Keratinocyte (primary cell): Measurements from ENCODE around the gene TMEM181. TPM values are rescaled to one million over a fixed set of nuclear protein-coding genes. Genes with fewer than 3 reads are reported as not detected.

ENCODE experiments used
- DNase-seq: peaks from one replicate; pipeline ENCODE4 v3.0.0-alpha.2; 2011; ENCODE audit warnings: low read depth, missing footprints, low spot score
- FAIRE-seq: peaks from 2 replicates; lab custom pipeline; 2011; peaks lifted over from hg19 to GRCh38; lab: Jason Lieb, UNC
- H2AFZ ChIP-seq: 2 replicates; pipeline ENCODE4 v1.6.0; 2012; ENCODE audit warnings: low read length, control low read depth, inconsistent platforms; ENCODE audit not compliant: control insufficient read depth
- H3K27ac ChIP-seq: 2 replicates; pipeline ENCODE4 v1.5.1; 2011; ENCODE audit warnings: low read length; ENCODE audit not compliant: control insufficient read depth, insufficient read depth
- H3K27me3 ChIP-seq: 3 replicates; pipeline ENCODE4 v1.6.0; 2011; ENCODE audit warnings: low read length; ENCODE audit not compliant: control insufficient read depth, insufficient read depth; ENCODE audit errors: extremely low read depth
- H3K36me3 ChIP-seq, 2 experiments: 2 replicates in 1 of 2; 3 replicates in 1 of 2; pipeline ENCODE4 v1.5.1; 2011; ENCODE audit warnings: low read length in 2 of 2, mild to moderate bottlenecking in 1 of 2; ENCODE audit not compliant: control insufficient read depth in 2 of 2, insufficient read depth in 2 of 2; ENCODE audit errors: extremely low read depth in 1 of 2
- H3K4me1 ChIP-seq: 3 replicates; pipeline ENCODE4 v1.5.1; 2011; ENCODE audit warnings: low read length; ENCODE audit not compliant: control insufficient read depth, insufficient read depth; ENCODE audit errors: extremely low read depth
- H3K4me2 ChIP-seq: 3 replicates; pipeline ENCODE4 v1.6.0; 2011; ENCODE audit warnings: low read depth, low read length; ENCODE audit not compliant: control insufficient read depth, insufficient read depth; ENCODE audit errors: extremely low read depth
- H3K4me3 ChIP-seq, 3 experiments: fragments of 200-600 bp in 1 of 3; sonication (generic) in 1 of 3; 2 replicates in 2 of 3; 3 replicates in 1 of 3; pipeline ENCODE4 v1.5.1; 2011 to 2016; ENCODE audit warnings: low read length in 3 of 3, mild to moderate bottlenecking in 3 of 3, control low read depth in 2 of 3, inconsistent platforms in 1 of 3, low read depth in 1 of 3, mixed read lengths in 1 of 3, mixed run types in 1 of 3, moderate library complexity in 1 of 3; ENCODE audit not compliant: control insufficient read depth in 2 of 3, insufficient read depth in 2 of 3; ENCODE audit errors: extremely low read depth in 1 of 3
- H3K79me2 ChIP-seq: 2 replicates; pipeline ENCODE4 v1.6.0; 2012; ENCODE audit warnings: low read length; ENCODE audit not compliant: control insufficient read depth, insufficient read depth
- H3K9ac ChIP-seq: 3 replicates; pipeline ENCODE4 v1.6.0; 2011; ENCODE audit warnings: low read length; ENCODE audit not compliant: control insufficient read depth, insufficient read depth; ENCODE audit errors: extremely low read depth
- H3K9me1 ChIP-seq: 3 replicates; pipeline ENCODE4 v1.6.0; 2011; ENCODE audit warnings: low read length; ENCODE audit not compliant: control insufficient read depth, insufficient read depth; ENCODE audit errors: extremely low read depth
- H3K9me3 ChIP-seq: 2 replicates; pipeline ENCODE4 v1.5.1; 2012; ENCODE audit warnings: low read depth, low read length; ENCODE audit not compliant: control insufficient read depth
- H4K20me1 ChIP-seq: 3 replicates; pipeline ENCODE4 v1.6.0; 2011; ENCODE audit warnings: low read length; ENCODE audit not compliant: control insufficient read depth, insufficient read depth; ENCODE audit errors: extremely low read depth
- EZH2 ChIP-seq: IDR thresholded peaks from one replicate; pipeline ENCODE4 v1.6.1; 2012; ENCODE audit warnings: inconsistent platforms, mild to moderate bottlenecking, low read length, moderate library complexity
- dilution Hi-C: fragments of 300-500 bp; cut with MboI; formaldehyde crosslinking; loops from one replicate; pipeline ENCODE4 v1.7.0; 2020; ENCODE audit warnings: low sequenced_read_pairs; ENCODE audit not compliant: extremely low pct_ligation_motif_present
- polyA plus RNA-seq, 5 experiments: library from polyadenylated mRNA; depleted of rRNA in 3 of 5; stranded (reverse) in 3 of 5; stranded (forward) in 1 of 5; unstranded in 1 of 5; fragments of >200 nt; gene quantifications; 1 replicate in 1 of 5; 2 replicates in 3 of 5; 3 replicates in 1 of 5; pipeline versions ENCODE4 v1.2.1 to v1.2.3, GENCODE V29; 2011 to 2012; ENCODE audit warnings: missing spikeins in 2 of 5, low read depth in 1 of 5, low replicate concordance in 1 of 5
- TF ChIP-seq, protein P1 (sequence below), 3 experiments: IDR thresholded peaks in 1 of 3; conservative IDR thresholded peaks in 1 of 3; optimal IDR thresholded peaks in 1 of 3; 2 replicates in 2 of 3; 3 replicates in 1 of 3; pipeline versions ENCODE3 to v1.5.1; 2011; ENCODE audit warnings: low read length in 3 of 3, mild to moderate bottlenecking in 3 of 3, moderate library complexity in 2 of 3, control low read depth in 1 of 3, inconsistent platforms in 1 of 3; ENCODE audit not compliant: insufficient read depth in 2 of 3; ENCODE audit errors: extremely low read depth in 1 of 3

The TMEM181 gene
- polyA plus RNA-seq, 1 donor (not counting 4 experiments of a cell fraction or from before 2014, with no cell fraction given): 31.9 TPM

DNA sequence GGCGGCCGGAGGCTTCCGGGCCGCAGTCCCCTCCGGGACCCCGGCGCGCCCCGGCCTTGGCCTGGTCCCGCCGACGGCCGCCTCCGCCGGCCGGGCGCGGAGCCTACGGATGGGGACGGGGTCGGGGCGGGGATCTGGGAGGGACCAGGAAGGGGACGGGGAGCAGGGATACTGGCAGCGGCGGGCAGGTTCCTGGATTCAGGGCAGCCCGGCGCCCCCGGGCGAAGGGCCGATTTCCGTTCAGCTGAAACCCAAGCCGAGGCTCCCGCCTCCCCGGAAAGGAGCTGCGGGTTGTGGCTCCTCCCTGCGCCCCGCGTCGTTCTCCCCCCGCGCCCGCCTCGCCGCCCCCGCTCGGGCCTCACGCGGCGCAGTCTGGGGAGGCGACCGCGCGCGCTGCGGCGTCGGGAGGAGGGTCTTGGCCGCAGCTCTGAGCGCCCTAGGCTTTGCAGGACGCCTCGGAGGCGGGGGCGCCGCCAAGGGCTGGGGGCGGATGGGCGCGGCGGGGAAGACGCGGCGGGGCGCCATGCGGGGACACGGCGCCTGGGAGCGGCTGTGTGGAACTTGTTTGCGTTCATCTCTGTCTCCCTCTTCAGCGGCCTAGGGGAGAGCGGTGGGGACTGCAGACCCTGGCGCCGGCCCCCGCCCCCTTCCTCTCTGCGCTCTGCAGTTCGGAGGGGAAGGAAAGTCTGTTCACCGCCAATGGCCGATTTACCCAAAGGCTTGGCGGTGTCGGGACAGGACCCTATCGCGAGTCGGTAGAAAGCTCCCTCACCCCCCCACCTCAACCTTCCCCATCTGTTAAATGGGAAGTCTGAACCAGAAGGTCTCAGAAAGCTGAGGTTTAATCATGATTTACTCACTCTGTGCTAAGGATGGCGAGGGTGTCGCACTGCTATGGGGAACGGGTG lies 22.7 kb upstream of the TMEM181 start:
- peaks cover 42% of the 10 kb centered on the region for H3K27me3 ChIP-seq

DNA sequence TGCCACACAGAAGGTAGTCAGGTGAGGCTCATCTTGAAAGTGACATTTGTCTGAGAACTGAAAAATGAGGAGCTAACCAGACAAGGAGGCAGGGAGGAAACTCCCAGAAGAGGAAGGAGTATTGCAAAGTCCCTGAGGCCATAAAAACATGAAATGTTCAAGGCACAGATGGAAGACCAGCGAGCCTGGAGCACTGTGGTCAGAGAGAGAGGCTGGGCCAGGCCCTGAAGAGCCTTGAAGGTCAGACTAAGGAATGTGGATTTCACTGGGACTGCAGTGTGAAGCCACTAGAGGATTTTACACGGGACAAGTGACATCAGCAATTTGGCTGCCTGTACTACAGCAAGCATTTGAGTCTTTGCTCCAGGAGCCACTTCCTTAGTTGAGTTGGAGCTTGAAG lies 21.1 kb upstream of the TMEM181 start:
- H3K36me3 ChIP-seq: no peaks in the 10 kb centered on the region
- no peaks in the 10 kb centered on the region for H3K79me2 ChIP-seq
- H2AFZ ChIP-seq: no peak overlapping the region
- H3K9me1 ChIP-seq: no peaks in the 10 kb centered on the region
- no peaks in the 10 kb centered on the region for H4K20me1 ChIP-seq
- TF ChIP-seq, protein P1, sequence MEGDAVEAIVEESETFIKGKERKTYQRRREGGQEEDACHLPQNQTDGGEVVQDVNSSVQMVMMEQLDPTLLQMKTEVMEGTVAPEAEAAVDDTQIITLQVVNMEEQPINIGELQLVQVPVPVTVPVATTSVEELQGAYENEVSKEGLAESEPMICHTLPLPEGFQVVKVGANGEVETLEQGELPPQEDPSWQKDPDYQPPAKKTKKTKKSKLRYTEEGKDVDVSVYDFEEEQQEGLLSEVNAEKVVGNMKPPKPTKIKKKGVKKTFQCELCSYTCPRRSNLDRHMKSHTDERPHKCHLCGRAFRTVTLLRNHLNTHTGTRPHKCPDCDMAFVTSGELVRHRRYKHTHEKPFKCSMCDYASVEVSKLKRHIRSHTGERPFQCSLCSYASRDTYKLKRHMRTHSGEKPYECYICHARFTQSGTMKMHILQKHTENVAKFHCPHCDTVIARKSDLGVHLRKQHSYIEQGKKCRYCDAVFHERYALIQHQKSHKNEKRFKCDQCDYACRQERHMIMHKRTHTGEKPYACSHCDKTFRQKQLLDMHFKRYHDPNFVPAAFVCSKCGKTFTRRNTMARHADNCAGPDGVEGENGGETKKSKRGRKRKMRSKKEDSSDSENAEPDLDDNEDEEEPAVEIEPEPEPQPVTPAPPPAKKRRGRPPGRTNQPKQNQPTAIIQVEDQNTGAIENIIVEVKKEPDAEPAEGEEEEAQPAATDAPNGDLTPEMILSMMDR (optimal IDR thresholded peaks at IDR 0.05 in 1 of 3, IDR thresholded peaks at IDR 0.05 in 1 of 3, conservative IDR thresholded peaks at IDR 0.05 in 1 of 3; ENCODE audit: extremely low read depth in 1 of 3, insufficient read depth in 2 of 3, low read length in 3 of 3): no peak
- TF ChIP-seq EZH2: no peak
- dilution Hi-C loops: no loop called here
- no peak overlapping the region for H3K9ac ChIP-seq
- no peak overlapping the region for H3K4me3 ChIP-seq
- no peak overlapping the region for H3K4me2 ChIP-seq
- no peak overlapping the region for H3K27ac ChIP-seq
- FAIRE-seq (no peak), DNase-seq (no peak)
- H3K27me3 ChIP-seq: peaks cover 42% of the 10 kb centered on the region
- H3K4me1 ChIP-seq: no peaks in the 10 kb centered on the region
- no peaks in the 10 kb centered on the region for H3K9me3 ChIP-seq

More for the DNA sequence above, 22.7 kb upstream of the TMEM181 start:
- Histone ChIP-seq H2AFZ (no peak overlapping the region), H3K9me1 (no peaks in the 10 kb centered on the region), H3K4me2 (peak overlapping the region; percentile 45), H4K20me1 (no peaks in the 10 kb centered on the region), H3K9ac (no peak overlapping the region), H3K36me3 (no peaks in the 10 kb centered on the region), H3K27ac (no peak overlapping the region), H3K79me2 (no peaks in the 10 kb centered on the region), H3K4me1 (no peaks in the 10 kb centered on the region), H3K9me3 (no peaks in the 10 kb centered on the region), H3K4me3 (peak overlapping the region; percentile 14 to 44 (median 29))
- dilution Hi-C loops: no loop called here
- DNase-seq (no peak), FAIRE-seq (no peak)
- peak; percentile 93 for TF ChIP-seq EZH2
- TF ChIP-seq, protein P1 (optimal IDR thresholded peaks at IDR 0.05 in 1 of 3, IDR thresholded peaks at IDR 0.05 in 1 of 3, conservative IDR thresholded peaks at IDR 0.05 in 1 of 3; ENCODE audit: extremely low read depth in 1 of 3, insufficient read depth in 2 of 3, low read length in 3 of 3): no peak
